GM18499 (cell line): ENCODE results near the gene LARP1.
"Not testable (repeated sequence)": the region's sequence is repeated elsewhere in the genome, so short reads cannot be mapped to it uniquely, and the experiment has no call there.

Source experiments
- ATAC-seq: cut with Tn5 transposase; IDR thresholded peaks from one replicate; pipeline ENCODE4 v1.9.1; 2021; ENCODE audit warnings: moderate number of reproducible peaks; ENCODE audit not compliant: insufficient read depth, unreplicated experiment

Gene LARP1

DNA sequence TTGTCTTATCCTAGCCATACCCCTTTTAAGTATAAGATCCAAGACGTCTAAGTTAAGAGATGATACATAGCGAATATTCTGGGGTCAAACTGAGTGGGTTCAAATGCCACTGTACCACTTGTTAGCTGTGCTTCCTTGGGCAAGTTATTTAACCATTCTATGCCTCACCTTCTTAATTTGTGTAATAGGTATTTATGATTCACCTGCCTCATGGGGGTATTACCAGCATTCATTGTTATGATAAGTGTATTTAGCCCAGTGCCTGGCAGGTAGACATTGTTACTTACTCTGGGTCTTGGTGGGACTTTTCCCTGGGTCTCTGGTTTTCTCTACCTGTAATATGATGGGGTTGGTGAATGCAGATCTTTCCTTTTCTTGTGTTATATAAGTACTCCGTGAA lies 3.8 kb downstream of the LARP1 start:
- ATAC-seq, result no peak

DNA sequence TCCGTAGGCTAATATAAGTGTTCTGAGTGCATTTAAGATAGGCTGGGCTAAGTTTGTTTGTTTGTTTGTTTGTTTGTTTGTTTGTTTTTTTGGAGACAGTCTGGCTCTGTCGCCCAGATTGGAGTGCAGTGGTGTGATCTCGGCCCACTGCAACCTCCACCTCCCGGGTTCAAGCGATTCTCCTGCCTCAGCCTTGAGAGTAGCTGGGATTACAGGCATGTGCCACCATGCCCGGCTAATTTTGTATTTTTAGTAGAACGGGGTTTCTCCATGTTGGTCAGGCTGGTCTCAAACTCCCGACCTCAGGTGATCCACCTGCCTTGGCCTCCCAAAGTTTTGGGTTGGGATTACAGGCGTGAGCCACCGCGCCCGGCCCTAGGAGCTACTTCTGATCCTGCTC lies 4.7 kb downstream of the LARP1 start:
- ATAC-seq, result not testable (repeated sequence)

DNA sequence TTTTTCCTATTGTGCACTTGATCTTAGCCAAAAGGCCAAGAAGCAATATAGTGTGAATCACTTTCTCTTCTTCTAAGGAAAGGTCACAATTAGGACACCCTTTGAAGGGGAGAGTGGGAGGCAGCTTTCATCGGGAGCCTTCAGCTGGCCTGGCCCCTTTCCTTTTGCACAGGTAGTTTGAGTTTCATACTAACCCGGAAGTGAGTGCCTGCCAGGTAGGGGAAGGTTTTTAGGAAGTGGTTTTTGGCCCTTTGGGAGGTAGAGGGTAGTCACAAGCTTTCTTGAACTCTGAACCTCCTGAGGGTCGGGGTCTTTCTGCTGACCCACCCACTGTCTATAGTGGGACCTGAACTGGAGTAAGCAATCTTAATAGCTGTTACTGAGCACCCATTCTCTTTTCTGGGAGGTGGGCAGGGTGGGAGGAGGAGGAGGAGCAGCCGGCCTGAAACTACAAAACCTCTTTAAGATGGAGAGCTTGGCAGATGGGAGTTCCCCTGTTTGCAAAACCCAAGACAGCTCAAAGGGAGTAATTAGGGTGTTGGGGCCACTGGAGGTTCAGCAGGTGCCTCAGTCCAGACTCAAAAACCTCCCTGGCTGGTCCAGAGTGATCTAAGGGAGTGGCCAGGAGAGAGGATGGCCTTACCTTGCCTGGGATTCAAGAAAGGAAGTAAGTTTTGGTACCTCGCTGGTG lies 6.0 kb downstream of the LARP1 start:
- ATAC-seq, result no peak

DNA sequence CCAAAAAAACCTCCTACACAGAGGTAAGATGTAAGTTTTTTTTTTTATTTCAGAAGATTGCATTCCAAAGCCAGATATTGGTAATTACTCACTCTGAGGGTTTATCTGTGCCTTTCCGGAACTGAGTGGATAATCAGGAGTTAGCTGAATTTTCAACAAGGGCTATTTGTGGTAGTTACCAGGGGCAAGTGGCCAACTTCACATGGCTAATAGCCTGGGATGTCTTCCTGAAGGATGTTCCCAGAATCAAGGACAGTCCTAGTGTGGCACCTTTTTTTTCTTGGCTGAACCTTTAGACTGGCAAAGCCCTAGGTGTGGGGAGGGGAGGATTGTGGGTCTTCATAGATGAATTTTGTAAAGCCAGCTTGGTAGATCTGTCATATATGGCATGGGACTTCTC lies 7.1 kb downstream of the LARP1 start:
- ATAC-seq, result no peak

DNA sequence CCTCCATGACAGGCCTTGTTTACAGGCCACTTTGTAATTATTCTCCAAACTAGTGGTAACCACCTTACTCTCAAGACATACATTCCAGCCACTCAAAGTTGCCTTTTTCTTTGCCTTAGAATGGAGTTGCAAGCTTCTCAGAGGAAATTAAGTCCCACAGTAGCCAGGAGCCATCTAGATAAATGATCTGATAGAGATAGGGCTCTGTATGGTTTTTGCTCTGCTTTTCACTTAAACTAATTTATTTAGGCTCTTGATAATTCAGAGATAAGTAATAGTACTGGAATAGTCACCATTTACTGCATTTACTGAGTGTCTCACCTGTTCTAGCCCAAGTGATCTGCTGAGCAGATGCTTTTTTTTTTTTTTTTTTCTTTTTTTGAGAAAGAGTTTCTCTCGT lies 7.5 kb downstream of the LARP1 start:
- ATAC-seq, result no peak

DNA sequence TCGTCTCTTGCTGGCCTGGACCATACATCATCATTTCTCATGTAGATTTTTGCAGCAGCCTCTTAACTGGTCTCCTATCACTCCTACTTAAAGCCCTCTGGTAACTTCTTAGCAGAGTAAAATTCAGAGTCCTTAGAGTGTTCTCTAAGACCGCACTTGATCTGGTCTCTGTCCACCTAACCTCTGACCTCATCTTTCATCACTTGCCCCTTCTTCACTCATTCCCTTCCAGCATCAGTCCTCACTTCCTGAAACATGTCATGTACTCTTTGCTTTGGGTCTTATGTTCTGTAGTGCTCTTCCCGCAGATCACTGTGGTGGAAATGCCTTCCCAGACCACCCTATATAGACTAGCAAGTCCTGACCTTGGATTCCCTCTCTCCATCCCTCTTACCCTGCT lies 9.8 kb downstream of the LARP1 start:
- no peak for ATAC-seq

DNA sequence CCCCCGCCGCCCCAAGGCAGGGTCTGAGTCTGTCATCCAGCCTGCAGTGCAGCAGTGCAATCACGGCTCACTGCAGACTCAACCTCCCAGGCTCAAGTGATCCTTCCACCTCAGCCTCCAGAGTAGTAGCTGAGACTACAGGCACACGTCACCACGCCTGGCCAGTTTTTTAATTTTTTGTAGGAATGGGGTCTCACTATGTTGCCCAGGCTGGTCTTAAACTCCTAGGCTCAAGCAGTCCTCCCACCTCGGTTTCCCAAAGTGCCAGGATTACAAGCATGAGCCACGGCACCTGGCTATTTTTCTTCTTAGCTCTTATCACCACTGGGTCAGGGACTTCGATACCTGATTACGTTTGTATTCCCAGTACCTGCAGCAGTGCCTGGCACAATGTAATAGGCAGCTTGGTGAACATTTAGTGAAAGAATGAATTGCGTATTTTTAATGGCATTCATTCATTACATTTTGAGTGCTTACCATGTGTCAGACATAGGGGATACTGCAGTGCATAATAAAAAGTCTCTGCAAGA lies 10.3 kb downstream of the LARP1 start:
- no peak for ATAC-seq

DNA sequence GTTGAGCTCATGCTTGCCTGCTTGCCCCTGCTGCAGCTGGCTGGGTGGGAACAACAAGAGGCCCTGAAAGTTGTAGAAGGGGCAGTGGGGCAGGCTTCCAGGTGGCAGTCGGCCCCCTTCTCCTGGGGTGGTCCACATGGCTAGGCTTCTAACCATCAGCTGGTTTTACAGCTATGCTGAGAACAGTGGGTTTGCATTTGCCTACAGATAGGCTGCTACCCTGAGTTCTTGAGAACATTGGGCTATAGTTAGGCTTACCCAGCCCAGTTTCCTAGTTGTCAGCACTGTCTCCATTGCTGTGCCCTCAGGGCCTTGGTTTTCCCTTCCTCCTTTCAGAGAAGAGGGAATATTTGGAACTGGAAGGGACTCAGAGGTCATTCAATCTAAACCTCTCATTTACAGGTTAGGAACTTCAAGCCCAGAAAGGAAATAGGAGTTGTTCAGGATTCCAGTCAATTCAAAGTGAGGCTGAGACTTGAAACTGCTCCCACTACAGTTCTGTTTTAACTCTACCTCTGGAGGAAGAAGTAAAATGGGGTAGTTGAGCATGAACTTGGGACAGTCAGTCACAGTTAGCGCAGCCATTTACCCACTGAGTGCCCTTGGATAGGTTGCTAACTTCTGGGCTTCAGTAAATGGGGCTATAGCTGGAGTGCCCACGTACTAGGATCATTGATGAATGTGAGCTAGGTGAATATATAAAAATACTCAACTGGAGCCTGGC lies 11.5 kb downstream of the LARP1 start:
- ATAC-seq, result no peak

DNA sequence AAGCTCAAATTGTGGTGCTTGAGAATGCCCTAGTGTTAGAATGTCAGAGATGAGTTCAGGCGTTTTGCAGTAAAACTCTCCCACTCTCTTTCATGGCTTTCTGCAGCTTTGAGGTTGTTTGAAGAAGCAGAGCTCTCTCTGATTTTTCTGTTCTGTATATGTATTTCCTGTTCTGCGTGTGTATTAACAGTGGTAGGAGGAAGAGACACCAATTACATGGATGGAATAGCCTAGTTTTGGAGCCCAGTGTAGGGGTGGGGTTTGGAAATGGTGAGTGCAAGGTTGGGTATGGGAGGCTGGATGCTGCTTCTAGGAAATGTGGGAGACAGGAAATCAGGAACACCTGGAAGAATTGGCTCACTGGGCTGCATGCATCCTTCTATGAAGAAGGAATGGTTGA lies 12.4 kb downstream of the LARP1 start:
- no peak for ATAC-seq

DNA sequence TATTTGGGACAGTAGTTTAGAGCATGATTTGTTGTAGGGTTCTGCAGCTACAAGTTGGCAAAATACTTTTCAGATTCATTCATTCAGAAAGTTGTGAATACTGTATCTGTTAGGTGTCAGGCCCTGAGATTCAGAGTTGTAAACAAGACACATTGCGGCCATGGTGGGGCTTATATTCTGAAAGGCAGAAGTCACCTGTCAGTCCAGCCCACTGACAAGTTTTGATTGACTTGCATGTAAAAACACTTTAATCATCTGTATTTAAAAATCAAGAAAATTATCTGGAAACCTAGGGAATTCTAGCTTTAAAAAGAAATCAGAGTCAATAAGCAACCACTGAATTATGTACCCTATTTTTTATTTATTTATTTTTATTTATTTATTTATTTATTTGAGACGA lies 13.0 kb downstream of the LARP1 start:
- no peak for ATAC-seq

DNA sequence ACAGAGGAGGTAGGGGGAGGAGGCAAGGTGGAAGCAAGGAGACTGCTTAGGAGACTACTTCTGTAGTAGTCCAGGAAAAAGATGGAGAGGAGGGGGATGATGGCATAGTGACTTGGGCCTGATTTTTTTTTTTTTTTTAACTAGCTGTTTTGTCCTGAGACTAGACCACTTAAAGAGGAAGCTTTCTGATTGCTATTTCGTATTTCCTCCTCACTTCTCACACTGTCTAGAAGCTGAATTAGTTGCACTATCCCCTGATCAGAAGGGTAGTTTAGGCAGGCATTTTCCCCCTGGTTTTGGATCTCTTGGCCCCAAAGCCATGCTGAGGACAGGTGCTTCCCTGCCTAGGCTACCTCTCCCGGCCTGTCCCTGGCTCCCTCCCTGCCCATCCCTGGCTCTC lies 14.9 kb downstream of the LARP1 start:
- no peak for ATAC-seq

DNA sequence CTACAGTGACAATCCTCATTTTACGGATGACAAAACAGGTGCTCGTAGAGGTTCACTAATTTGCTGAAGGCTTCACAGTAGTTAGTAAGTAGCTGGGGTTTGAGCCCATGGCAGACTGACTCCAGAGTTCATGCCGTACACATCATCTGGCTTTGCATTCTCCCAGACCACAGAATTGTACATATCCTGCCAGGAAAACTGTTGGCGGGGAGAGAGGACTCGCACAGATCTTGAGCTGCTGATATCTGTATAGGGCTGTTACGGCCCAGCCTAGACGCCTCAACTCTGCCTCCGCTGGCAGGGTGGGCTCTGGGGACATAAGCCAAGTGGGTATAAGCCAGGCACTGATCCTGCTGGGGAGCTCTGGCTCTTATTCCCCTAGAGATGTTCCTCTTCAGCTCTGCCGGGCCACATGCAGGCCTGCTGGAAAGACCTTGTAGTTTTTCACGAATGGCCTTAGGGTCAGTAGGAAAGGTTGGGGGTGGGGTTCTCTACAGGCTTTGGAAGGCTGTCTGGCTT lies 16.3 kb downstream of the LARP1 start:
- no peak for ATAC-seq

DNA sequence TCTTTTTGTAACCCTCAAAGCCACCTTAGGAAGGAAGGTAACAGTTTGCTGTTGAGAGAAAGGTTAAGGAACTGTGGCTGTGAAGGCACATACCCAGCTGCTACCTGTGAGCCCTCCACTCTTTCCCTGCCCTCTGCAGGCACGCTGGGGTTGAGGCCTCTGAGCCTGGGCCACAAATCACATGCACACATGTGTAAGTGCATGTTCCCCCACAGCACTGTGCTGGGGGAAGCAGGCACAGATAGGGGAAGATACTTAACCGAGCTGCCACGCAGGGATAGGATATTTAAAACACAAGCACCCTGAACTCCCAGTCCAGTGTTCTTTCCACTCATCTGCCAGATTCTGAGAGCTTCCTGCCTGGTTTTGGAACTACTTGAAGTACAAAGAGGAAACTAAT lies 18.1 kb downstream of the LARP1 start:
- no peak for ATAC-seq

DNA sequence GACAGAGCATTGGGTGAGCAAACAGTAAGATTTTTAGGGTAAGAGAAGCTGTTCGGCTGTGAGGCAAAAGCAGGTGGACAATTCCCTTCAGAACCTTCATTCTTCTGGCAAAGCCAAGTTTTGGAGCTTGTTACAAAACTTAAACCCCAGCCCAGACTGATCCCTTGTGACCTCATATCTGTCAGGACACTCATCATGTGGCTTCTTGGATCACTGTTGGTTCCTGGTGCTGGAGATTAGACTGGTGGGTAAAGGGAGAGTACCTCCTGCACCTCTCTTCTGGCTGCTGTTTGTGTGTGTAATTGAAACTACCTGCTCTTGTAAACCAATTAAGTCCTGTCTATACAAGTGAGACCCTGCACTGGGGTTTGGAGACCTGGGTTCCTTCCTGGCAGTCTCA lies 21.0 kb downstream of the LARP1 start:
- ATAC-seq, result no peak

DNA sequence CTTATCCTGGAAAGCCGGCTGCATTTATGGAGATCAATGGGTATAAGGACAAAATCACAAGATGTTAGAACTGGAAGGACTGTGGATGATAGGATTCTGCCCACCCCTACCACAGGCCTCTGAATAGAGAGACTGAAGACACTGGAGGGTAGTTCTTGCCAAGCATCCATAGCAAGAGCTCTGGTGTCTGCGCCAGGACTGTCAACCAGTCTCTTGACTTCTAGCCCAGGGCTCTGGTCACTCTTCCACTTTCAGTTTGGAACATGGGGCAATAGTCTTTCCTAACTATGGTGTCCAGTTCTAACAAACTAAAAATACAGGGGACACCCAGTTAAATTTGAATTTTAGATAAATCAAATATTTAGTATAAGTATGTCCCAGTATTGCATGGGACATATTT lies 23.4 kb downstream of the LARP1 start:
- no peak for ATAC-seq

DNA sequence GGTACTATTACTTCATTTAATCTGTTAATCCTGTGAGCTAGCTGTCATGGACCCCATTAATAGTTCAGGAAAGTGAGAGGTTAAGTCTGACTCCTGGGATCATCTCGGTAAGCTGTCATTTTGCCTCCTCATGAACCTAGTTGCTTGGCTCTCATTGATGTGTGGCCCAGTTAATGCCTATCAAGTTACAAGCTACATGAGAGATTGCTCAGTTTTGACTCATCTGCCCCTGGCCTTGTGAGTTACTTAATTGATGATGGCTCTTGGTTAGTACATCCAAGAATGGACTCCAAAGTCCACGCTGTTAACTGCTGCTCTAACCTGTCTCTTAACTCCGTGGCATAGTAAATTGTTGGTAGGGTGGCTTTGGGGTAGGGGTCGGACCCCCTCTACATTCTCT lies 23.9 kb downstream of the LARP1 start:
- ATAC-seq, result no peak

DNA sequence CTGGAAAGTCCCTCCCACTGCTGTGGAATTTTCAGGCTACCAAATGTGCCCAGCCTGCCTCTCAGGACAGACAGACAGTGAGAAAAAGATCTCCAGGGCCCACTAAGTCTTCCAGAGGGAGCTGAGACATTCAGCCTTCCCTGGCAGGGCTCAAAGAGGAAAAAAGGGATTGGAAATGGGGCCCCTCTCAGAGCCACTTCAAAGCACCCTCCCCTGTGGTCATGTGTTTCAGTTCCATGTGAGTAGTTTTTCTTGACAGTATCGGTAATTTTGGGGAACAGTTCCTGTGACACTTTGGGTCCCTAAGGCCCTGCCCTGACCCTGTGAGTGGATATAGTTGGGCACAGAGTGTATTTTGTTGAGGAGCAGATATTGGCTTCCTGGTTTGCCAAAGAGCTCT lies 25.0 kb downstream of the LARP1 start:
- no peak for ATAC-seq

DNA sequence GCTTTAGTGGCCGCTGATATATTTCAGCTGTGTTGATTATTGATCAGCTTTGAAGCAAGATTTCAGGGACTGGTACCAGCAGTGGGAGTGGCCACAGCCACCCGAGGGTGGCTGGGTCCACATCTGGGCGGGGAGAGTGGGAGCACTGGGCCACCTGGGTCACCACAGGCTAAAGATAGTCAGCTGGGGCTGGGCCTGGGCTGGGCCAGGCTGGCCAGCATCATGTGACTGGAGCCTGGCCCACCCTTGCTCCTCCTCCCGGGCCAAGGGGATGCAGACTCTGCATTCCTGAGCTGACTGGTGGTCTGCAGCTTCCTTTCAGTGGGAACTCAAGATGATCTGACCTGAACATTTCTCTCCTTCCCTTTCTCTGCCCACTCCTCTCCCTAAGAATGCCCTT lies 27.1 kb downstream of the LARP1 start:
- no peak for ATAC-seq

DNA sequence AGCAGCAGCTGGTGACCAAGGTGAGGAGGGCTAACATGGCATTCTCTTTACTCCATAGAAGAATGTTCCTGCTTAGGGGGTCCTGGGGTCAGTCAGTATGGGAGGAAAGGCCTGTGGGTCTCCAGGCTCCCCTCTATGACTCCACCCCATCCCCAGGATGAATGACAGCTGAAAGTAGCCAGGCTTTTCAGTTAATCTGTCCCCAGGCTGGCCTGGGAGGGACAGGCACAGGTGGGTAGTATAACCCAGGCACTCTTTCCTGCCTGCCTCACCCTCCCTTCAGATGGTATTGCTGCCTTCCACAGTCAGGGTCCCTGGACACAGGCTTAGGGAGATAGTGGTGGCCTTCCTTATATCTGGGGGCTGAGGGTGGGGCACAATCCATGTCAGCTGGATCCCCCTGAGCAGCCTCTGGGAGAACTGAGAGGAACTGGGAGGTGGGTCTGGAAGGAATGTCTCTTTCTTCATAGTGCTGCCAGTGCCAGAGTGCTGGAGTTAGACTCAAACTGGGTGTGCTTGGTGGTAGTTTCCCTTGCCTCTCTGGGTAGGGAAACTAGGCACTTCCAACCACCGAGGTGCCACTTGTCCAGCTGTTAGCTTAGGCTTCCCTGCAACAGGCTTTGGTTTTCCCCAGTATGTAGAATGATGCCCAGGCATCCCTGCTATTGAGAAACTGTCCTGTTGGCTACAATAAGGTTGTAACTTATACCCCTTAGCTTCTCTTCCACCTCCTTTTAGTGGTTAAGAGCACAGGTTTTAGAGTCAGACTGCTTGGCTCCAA lies 27.8 kb downstream of the LARP1 start:
- no peak for ATAC-seq

DNA sequence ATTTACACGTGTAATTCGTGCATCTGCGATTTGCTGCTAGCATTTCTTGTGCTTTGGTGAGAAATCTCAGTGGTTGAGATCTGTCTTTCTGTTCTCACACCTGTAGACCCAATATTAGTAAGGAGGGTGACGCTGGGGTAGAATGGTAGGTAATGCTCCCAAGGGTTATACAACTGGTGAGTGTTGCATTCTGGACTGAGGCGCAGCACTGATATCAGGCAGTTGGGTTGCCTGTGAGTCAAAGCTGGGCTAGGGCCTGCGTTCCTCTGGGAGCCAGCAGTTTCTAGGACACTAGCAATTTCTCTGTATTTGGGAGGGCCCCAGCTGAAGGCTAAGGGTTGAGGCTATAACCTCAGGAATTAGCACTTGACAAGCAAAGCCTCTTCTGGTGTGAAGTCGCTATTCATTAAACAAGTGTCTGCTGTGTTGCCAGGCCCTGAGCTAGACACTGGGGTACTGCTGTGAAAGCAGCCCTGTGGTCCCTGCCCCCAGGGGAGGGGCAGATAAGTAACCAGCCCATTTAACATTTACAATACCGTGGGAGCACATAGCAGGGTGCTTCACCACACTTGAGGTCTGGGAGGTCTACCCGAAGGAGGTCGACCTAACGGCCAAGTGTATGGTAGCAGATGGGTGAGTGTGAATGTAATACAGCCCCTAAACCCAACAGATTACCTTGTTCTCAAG lies 28.7 kb downstream of the LARP1 start:
- no peak for ATAC-seq
